ENCODE measurements around the gene CES3.
A peak's percentile ranks its signal among the peaks of the same experiment; 100 is the strongest.

The CES3 gene

DNA sequence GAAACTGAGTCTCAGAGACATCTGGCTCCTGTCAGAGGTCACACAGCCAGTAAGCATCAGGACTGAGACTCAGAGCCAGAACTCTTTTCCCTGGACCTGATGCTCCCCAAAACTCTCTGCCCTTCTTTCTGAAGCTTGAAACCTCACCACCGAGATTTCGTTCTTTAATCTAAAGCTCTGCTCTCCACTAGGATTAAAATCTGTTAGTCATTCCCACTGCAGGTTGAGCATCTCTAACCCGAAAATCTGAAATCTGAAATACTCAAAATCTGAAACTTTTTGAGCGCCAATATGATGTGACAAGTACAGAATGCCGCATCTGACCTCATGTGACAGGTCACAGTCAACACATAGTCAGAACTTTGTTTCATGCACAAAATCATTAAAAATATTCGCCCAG is 44.5 kb upstream of the CES3 start:
- Histone ChIP-seq H3K36me3 (ENCODE audit: control insufficient read depth in 2 of 2, insufficient read depth in 1 of 2, low read length in 2 of 2) (no peaks in the 10 kb centered on the region), H3K4me3 (ENCODE audit: low read depth, low read length) (no peak overlapping the region), H3K4me1 (ENCODE audit: control insufficient read depth, insufficient read depth, low read length) (no peaks in the 10 kb centered on the region), H3K9me3 (ENCODE audit: control insufficient read depth, insufficient read depth, low read depth, low read length) (no peaks in the 10 kb centered on the region), H3K27ac (ENCODE audit: extremely low read depth, low read depth, low read length) (no peak overlapping the region)
- POLR2A ChIA-PET = interaction anchor here (2.2 kb wide), 1 partner anchor 11 kb away, joined by 6 read pairs; no protein-coding TSS in a partner anchor
- TF ChIP-seq ZNF510 (tag by site-specific recombination; IDR thresholded peaks at IDR 0.05; ENCODE audit: insufficient replicate concordance) (no peak), BCL11A (tag by site-specific recombination; IDR thresholded peaks at IDR 0.05; ENCODE audit: low read depth) (no peak), REPIN1 (tag by site-specific recombination; IDR thresholded peaks at IDR 0.05; ENCODE audit: low read depth) (no peak)
- CTCF ChIA-PET = interaction anchor here (0.6 to 15.1 kb wide), 2 partner anchors 18 to 37 kb away, joined by 3 to 268 read pairs; no protein-coding TSS in a partner anchor

GRCh38 chr16:66917741-66918140 is 43.3 kb upstream of the CES3 start:
- H3K27ac ChIP-seq (ENCODE audit: extremely low read depth, low read depth, low read length) = no peak overlapping the region
- CTCF ChIA-PET = interaction anchor here (0.9 to 15.1 kb wide), 2 partner anchors 19 to 44 kb away, joined by 4 to 268 read pairs; partner anchors contain the start of gene CES3
- H3K36me3 ChIP-seq (ENCODE audit: control insufficient read depth in 2 of 2, insufficient read depth in 1 of 2, low read length in 2 of 2) = no peaks in the 10 kb centered on the region
- H3K4me1 ChIP-seq (ENCODE audit: control insufficient read depth, insufficient read depth, low read length) = no peaks in the 10 kb centered on the region
- H3K4me3 ChIP-seq (ENCODE audit: low read depth, low read length) = no peak overlapping the region
- TF ChIP-seq ZNF114 (tag by site-specific recombination; IDR thresholded peaks at IDR 0.05) (no peak), EGR2 (tag by site-specific recombination; IDR thresholded peaks at IDR 0.05; ENCODE audit: low read depth) (peak; percentile 36; the same call in 1 of the 2 replicates)
- POLR2A ChIA-PET = interaction anchor here (2.2 kb wide), 1 partner anchor 12 kb away, joined by 6 read pairs; no protein-coding TSS in a partner anchor
- no peaks in the 10 kb centered on the region for H3K9me3 ChIP-seq (ENCODE audit: control insufficient read depth, insufficient read depth, low read depth, low read length)

GRCh38 chr16:66918355-66918754 is 42.7 kb upstream of the CES3 start:
- TF ChIP-seq ZFP3 (tag by site-specific recombination; IDR thresholded peaks at IDR 0.05; ENCODE audit: low read depth) (no peak), GLI4 (tag by site-specific recombination; IDR thresholded peaks at IDR 0.05) (no peak), ZNF221 (tag by site-specific recombination; IDR thresholded peaks at IDR 0.05; ENCODE audit: borderline replicate concordance) (no peak), SCRT1 (tag by site-specific recombination; IDR thresholded peaks at IDR 0.05; ENCODE audit: borderline replicate concordance) (no peak), MZF1 (tag by site-specific recombination; IDR thresholded peaks at IDR 0.05; ENCODE audit: borderline replicate concordance) (no peak), KLF1 (tag by site-specific recombination; IDR thresholded peaks at IDR 0.05) (no peak), ZNF426 (tag by site-specific recombination; IDR thresholded peaks at IDR 0.05) (no peak), ATF2 (tag by site-specific recombination; IDR thresholded peaks at IDR 0.05; ENCODE audit: low read depth) (no peak), ZNF184 (tag by site-specific recombination; IDR thresholded peaks at IDR 0.05) (no peak), ZBTB8A (tag by site-specific recombination; IDR thresholded peaks at IDR 0.05) (no peak), SALL2 (tag by site-specific recombination; IDR thresholded peaks at IDR 0.05; ENCODE audit: borderline replicate concordance) (no peak), ZNF704 (tag by site-specific recombination; IDR thresholded peaks at IDR 0.05) (no peak), ZNF488 (tag by site-specific recombination; IDR thresholded peaks at IDR 0.05) (no peak), ZNF785 (tag by site-specific recombination; IDR thresholded peaks at IDR 0.05) (no peak), HOXC10 (CRISPR knock-in tag; IDR thresholded peaks at IDR 0.05) (no peak), GFI1B (tag by site-specific recombination; IDR thresholded peaks at IDR 0.05) (no peak)
- TF ChIP-seq, protein P1, sequence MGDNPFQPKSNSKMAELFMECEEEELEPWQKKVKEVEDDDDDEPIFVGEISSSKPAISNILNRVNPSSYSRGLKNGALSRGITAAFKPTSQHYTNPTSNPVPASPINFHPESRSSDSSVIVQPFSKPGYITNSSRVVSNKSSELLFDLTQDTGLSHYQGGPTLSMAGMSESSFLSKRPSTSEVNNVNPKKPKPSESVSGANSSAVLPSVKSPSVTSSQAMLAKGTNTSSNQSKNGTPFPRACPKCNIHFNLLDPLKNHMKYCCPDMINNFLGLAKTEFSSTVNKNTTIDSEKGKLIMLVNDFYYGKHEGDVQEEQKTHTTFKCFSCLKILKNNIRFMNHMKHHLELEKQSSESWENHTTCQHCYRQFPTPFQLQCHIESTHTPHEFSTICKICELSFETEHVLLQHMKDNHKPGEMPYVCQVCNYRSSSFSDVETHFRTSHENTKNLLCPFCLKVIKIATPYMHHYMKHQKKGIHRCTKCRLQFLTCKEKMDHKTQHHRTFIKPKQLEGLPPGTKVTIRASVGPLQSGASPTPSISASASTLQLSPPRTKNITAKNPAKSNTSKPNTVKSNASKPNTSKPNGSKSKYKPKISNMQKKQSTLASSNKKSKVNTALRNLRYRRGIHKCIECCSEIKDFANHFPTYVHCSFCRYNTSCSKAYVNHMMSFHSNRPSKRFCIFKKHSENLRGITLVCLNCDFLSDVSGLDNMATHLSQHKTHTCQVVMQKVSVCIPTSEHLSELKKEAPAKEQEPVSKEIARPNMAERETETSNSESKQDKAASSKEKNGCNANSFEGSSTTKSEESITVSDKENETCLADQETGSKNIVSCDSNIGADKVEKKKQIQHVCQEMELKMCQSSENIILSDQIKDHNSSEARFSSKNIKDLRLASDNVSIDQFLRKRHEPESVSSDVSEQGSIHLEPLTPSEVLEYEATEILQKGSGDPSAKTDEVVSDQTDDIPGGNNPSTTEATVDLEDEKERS (tag by site-specific recombination; IDR thresholded peaks at IDR 0.05) = no peak
- Histone ChIP-seq H3K4me1 (ENCODE audit: control insufficient read depth, insufficient read depth, low read length) (no peaks in the 10 kb centered on the region), H3K36me3 (ENCODE audit: control insufficient read depth in 2 of 2, insufficient read depth in 1 of 2, low read length in 2 of 2) (no peaks in the 10 kb centered on the region), H3K9me3 (ENCODE audit: control insufficient read depth, insufficient read depth, low read depth, low read length) (no peaks in the 10 kb centered on the region), H3K4me3 (ENCODE audit: low read depth, low read length) (no peak overlapping the region), H3K27ac (ENCODE audit: extremely low read depth, low read depth, low read length) (no peak overlapping the region)
- CTCF ChIA-PET = interaction anchor here (0.5 to 15.1 kb wide), 5 partner anchors 10 to 47 kb away, joined by 3 to 268 read pairs (median 4); partner anchors contain the start of gene CES3
- POLR2A ChIA-PET = no interaction called here

Measured in HEK293 (cell line).